Fibroblast of skin of abdomen (primary cell): ENCODE measurements around the gene DLX1. TPM values are rescaled to one million over a fixed set of nuclear protein-coding genes. Genes with fewer than 3 reads are reported as not detected.
"Not testable (repeated sequence)": the region's sequence is repeated elsewhere in the genome, so short reads cannot be mapped to it uniquely, and the experiment has no call there.

Source experiments
- DNase-seq: peaks from one replicate; pipeline ENCODE4 v3.0.0-alpha.2; 2013
- polyA plus RNA-seq, 2 experiments: library from polyadenylated mRNA; unstranded; fragments of 120-200 nt; gene quantifications; one replicate each; pipeline ENCODE4 v1.2.1, GENCODE V29; 2013; ENCODE audit not compliant: insufficient read length in 2 of 2

The DLX1 gene
- 0.87 TPM for polyA plus RNA-seq (2013, experiment 1 of 2; ENCODE audit: insufficient read length)
- 0.79 TPM for polyA plus RNA-seq (2013, experiment 2 of 2; ENCODE audit: insufficient read length)

DNA sequence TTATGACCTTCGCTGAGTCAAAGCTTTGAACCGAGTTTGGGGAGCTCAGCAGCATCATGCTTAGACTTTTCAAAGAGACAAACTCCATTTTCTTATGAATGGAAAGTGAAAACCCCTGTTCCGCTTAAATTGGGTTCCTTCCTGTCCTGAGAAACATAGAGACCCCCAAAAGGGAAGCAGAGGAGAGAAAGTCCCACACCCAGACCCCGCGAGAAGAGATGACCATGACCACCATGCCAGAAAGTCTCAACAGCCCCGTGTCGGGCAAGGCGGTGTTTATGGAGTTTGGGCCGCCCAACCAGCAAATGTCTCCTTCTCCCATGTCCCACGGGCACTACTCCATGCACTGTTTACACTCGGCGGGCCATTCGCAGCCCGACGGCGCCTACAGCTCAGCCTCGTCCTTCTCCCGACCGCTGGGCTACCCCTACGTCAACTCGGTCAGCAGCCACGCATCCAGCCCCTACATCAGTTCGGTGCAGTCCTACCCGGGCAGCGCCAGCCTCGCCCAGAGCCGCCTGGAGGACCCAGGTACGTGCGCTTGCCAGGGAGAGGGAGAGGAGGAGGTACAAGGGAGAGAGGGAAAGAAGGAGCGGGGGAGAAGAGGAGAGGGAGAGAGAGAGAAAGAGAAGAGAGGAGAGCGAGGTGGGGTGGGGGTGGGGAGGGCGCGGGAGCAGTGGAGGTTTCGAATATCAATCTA, at the start of gene DLX1:
Gene DLX1, plus strand, starts transcription at position 48 of the 700 bp plus-strand sequence. Its CDS starts 171 bp downstream, at position 219.
- DNase-seq: no peak

DNA sequence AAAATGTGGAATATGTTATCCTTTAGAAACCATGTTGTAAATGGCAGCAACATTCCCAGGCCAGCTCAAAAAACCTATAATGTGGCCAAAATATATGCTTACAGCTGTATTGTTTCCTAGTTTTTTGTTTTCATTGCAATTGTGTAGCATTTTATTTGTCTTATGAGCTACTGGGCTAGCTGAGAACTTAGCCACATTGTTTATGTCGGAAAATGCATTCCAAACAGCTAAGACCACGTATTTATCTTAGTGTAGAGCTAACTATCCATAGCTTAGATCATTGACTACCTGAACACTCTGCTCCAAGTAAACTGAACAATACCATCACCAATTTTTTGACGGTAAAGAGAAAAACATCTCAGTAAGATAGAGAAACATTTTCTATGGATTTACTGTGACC, 47.2 kb upstream of the DLX1 start:
- DNase-seq: no peak

DNA sequence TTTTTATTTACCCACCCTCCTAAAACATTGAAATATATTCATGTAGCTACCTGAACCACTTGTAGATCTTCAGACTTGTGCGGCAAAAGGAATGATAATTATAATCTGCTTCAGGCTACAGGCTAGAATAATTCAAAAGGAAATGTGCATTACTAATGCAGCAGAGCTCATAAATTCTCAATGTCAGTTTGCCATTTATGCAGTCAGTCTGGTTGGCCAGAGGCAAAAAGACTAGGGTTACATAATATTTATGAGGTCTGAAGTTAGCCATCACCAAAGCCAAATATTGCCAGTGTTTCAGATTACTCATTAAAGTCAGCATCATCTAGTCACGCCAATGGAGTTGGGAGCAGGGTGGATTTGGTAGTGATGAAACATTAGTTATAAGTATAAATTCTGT, 46.7 kb upstream of the DLX1 start:
- peak; percentile 82 for DNase-seq

DNA sequence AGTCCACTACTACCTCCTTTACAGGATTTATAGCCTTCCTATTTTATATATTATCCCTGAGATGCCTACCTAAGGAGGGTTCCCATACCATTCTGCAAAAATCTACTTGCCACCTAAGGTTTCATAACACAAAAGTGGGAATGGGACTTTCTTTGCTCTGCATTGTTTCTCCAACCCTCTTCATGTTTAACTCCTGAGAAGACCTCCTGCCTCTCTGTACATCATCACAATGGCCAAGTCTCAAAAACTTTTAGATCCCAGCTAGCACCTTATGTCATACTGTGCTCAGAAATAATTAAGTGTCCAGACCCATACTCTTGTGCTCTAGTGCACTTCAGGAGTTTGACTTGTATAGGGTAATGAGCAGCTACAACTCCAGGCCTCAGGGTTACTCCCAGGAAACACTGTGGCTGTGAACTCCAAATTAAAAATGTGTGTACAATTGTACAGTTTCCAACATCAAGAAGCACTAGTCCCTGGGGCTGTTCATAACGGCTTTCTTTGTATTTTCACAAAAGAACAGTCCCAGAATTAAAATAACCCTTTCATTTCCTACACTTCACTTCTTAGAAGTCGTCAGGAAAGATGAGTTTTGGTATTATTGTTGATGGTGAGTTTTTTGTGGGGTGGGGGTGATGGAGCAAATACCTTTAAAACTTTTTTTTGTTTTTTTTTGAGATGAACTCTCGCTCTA, 46.1 kb upstream of the DLX1 start:
- DNase-seq: no peak

DNA sequence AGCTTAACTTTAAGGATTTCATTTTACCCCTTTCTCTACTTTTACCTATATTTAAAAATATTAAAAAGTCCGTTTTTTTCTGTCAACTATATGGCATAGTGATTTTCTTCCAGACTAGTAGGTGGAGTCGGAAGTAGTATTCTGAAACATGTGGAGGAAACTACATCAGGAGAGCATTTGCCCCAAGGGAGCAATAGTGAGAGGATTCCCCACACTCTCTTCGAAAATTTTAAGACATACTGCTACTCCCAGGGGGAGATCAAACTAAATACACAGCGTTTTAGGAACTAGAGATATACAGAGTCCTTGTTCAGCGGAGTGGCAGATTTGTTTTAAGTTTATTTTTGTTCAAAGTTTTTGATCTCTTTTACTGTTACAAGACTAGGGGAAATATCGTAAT, 45.0 kb upstream of the DLX1 start:
- DNase-seq: no peak

DNA sequence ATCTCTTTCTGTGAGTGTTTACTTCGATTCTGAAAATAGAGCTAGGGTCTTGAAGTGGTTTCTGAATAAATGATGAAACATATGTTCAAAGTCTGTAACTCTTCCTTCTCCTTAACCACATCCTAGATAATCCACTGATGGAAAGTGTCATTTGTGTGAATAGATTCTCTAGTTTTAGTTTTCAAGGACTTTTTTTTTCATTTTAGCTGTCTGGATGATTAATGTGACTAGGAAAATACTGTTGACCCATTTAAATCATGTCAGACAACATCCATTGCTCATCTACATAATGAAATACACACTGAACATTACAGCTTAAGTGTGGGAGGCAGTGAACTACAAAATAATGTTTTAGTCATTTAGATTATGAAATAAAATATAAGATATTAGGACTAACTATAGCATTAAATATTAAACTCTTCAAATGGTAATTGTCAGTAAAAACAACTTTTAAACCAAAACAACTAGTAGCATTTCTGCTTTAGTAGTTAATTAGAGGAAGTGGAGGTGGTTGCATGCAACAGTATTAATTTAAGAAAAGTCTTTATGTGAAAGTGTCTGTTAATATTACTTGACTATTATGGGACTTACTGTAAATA, 39.1 kb upstream of the DLX1 start:
- DNase-seq: peak; percentile 68

DNA sequence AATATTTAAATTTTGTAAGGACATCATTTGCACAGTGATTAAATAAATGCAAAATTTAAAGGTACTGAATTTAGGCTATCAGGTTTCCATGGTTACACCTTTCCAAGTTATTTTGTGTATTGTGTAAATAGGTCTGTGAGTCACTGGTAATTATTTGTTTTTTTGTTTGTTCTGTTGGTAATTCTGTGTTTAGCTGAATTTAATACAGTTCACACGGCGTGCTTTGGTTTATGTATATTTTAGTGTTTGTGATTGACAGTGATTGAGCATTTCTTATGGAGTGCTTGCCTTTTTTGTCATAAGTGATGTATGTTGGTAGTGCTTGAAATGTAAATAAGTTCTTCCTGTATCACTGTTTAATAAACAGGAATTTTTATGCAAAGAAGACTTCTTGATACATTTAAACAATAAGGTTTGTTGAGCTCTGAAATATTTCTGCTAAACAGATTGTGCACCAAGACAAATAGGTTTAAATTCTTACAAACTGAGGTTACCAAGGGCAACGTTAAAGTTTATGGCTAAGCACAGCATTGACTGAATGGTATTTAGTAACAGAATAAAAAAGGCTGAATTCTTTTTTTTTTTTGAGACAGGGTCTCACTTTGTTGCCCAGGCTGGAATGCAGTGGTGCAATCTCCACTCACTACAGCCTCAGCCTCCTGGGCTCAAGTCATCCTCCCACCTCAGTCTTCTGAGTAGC, 38.3 kb upstream of the DLX1 start:
- no peak for DNase-seq

DNA sequence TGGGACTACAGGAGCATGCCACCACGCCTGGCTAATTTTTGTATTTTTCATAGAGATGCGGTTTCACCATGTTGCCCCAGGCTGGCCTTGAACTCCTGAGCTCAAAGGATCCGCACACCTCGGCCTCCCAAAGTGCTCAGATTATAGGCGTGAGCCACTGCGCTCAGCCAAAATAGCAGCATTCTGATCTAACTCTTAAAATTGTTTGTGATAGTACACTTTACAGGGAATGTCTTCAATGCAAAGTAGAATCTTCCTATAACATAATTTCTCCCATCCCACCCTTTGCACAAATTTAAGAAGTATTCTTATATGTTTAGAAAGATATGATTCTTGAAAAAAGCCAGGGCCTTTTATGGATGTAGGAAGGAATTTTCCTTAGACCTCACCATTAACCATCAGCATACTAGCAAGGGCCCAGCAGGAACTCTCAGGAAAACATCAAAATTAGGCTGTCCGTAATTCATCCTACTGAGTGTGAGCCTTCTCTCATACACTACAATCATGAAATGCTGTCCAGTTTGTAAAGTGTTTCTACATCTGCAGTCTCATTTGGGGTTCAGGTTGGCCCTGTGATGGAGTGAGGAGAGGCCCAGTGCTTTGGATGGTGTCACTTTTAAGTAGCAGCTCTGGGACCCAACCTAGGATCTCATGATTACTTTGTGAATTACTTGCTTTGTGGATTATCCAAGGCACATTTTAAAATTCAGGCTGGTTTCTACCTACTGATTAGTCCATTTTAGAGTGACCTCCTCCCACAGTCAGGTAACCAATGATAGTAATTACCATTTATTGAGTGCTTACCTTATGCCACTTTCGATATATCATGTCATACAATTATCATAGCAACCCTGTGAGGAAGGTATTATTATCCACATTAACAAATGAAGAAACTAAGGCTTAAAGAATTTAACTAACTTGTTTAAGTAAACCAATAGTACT, 37.5 kb upstream of the DLX1 start:
- DNase-seq: no peak

DNA sequence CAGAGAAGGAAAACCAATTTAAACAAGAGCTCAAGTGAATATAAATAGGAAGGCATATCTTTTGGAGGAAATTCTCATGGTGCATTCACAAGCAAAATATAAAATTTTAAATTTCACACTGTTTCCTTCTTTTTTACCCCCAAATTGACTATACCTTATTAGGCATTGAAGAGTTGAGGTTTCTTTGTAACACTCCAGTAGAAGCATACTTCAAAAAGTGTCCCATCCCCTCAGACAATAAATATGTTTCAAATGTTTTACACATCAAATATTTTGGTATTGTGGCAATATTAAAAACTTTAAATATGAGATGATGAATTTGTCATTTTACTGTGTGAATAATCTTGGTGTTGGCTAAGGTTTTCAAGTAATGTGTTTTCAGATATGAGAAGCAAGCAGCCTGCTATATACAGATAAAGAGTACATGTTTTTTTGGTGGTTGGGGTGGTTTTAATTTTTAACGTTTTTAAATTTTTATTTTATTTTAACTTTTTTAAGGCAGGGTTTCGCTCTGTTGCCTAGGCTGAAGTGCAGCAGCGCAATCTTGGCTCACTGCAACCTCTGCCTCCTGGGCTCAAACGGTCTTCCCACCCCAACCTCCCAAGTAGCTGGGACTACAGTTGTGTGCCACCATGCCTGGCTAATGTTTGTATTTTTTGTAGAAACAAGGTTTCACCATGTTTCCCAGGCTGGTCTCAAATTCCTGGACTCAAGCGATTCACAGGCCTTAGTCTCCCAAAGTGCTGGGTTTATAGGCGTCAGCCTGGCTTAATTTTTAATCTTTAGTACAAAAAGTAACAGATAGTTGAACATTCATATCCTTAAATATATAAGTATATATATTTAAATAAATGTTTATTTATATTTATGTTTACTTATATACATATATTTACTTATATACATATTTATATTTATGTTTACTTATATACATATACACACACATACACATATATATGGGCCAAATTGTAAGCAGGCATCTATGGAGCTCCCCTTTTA, 36.5 kb upstream of the DLX1 start:
- no peak for DNase-seq

DNA sequence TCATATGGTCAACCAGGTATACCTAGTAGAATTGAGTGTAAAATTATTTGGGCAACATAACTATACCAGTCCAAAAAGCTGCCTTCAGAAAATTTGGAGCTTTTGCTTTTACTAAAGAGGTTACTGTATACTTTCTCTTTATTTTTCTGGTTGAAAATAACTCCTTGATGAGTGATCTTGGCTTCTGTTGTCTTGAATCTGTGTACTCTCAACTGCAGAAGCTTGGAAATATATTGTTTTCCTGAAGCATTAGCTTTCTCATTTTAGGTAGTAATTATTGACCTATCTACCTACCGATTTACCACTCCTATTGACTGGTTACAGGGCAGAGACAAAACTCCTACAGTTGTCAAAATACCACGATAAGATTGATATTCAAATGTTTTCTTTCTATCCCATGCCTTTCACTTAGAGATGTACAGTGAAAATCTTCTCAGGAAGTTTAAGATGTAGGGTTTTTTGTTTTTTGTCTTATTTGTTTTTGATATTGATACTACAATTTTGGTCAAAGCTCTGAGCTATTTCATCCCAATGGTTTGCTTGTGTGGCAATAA, 35.7 kb upstream of the DLX1 start:
- no peak for DNase-seq

DNA sequence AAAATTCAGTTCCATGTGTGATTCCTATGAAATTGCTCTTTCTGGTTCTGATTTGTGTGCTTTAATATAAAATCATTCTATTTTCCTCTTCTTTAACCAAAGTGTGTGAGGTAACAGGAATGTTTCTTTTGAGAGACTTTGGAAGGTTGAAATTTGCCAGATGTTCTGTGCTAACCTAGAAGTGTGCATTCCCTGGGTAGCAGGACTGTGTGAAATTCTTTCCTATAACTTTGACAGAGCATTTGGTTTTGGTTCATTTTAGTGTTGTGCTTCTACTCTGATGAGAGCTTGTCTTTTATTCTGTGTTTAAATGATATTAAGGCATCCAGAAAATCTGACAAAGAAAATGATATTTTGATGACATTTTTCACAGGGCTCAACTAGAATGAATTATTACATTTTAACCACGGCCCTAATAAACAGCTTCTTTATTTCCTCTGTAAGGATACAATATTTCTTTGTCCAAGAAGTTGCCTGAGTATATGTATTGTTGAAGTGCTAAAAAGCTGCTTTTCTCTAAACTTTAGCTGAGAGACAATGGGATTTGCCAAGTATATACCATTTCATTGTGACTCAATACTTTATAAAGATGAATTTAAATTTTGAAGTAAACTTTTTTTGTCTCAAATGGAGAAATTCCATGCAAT, 34.7 kb upstream of the DLX1 start:
- DNase-seq: no peak

DNA sequence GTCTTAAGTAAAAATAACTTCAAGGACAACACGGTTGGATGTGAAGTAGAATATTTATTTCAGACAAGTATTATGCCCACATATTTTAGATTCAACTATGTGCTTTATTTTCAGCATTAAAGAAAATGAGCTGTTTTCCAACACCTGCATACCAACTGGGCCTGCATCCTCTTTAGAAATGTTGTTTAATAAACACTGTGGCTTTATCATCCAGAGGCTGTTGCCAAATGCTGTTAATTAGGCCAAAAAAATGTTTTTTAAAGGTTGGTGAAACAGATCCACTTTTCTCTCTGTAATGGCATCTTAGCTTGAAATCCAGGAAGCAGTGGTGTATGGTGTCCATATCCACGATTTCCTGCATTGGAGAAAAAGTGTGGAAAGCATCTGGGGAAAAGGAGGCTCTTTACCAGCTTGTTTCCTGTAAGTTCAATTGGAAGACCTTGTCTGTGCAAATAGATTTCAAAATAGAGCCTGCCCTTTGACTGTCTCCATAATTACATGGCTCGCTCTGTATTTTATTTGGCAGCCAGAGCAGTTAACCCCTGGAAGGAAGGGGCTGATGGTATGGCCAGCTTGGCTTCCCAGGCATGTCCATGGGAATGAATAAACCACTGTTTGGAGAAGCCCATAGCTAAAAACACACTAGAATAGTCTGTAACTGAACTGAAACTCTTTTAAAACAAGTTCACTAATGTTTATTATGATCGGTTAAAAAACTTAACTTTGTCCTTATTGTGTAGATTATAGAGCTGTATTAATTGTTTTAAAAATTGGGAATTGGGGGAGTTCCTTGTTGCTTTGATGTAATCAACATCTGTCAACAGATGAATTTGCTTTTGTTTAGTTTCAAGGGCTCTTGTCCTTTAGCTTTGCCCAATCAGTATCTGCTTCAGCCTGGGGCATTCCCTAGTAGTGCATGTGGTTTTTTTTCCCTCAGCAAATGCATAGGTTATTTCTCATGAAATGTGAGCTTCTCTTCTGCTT, 33.0 kb upstream of the DLX1 start:
- no peak for DNase-seq

DNA sequence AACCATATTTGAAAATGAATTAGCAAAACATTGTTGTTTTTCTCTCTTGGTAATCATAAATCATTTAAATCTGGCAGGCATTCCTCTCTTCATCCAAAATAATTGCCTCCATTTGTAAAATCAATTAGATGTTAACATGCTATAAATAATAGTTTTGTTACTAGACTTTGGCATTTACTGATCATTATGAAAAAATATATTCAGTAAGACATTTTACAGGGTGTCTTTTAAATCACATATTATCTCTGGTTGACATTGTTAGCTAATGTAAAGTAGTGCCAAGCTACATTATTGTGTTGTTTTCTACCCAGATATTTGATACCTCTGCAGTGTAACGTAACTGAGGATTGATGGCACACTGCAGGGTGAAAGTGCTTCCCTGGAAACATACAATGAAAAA, 31.8 kb upstream of the DLX1 start:
- no peak for DNase-seq

DNA sequence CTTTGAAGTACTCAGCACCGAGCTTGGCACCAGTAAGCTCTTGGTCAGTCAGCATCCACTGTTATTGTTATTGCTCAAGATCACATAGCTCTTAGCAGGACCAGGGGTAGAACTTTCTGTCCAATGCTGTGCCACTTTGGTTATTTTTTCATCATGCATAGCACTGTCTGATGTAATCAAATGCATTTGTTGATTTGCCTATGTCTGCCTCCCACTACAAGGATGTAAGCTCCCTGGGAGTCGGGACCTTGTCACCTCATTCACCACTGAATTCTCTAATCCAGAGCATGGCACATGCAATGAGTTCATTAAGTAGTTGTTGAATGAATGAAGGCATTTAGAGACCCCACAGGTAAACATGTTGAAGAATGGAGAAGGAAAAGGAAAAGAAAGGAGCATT, 29.0 kb upstream of the DLX1 start:
- DNase-seq: no peak

DNA sequence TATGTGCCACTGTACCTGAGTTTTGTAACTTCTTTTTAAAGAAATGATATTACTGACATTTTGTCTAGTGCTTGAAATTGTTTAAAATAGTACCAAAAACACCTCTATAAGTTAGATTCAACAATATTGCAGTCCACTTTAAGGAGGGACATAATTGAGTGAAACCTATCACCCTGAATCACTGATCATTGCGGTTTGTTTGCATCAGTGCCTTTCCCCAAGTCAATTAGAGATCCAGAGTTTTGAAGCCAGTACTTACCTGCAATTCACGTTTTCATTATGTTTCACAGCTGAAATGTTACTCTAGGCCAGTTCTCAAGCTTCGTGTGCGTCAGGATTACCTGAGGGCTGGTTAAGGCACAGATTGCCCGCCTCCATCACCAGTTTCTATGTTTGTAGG, 26.6 kb upstream of the DLX1 start:
- DNase-seq: no peak

DNA sequence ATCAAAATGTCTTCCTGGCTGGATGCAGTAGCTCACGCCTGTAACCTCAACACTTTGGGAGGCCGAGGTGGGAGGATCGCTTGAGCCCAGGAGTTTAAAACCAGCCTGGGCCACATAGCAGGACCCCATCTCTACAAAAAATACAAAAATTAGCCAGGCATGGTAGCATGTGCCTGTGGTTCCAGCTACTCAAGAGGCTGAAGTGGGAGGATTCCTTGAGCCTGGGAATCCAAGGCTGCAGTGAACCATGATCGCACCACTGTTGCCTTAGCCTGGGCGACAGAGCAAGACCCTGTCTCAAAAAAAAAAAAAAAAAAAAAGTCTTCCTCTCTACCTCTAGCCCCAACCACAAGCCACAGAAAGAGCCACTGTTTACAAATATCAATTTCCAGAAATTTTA, 25.2 kb upstream of the DLX1 start:
- DNase-seq: not testable (repeated sequence)

DNA sequence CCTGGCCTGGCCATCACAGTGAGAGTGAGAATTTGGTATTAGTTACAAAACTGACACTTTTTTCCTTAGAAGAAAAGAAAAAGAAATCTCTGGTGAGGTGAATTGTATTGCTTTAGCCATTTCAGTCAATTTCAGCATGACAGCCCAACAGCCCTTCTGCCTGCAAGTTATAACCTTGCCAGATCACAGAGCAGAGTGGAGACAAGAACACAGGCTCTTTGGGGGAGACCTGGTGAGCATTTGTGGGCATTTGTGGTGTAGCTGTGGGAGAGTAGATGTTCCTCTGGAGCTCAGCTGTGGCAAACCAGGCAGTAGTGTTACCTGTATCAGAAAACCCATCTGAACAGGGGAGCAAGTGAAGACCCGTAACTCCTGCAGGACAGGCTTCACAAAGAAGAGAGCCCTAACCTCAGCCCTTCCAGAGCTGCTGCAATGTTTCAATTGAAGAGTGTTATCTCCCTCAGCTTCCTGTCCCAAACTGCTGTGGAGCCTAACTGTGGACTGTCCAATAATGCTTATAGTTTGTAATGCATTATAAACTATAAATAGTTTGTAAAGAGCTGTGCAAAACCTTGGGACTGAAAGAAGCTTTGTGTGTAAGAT, 22.8 kb upstream of the DLX1 start:
- DNase-seq: no peak

DNA sequence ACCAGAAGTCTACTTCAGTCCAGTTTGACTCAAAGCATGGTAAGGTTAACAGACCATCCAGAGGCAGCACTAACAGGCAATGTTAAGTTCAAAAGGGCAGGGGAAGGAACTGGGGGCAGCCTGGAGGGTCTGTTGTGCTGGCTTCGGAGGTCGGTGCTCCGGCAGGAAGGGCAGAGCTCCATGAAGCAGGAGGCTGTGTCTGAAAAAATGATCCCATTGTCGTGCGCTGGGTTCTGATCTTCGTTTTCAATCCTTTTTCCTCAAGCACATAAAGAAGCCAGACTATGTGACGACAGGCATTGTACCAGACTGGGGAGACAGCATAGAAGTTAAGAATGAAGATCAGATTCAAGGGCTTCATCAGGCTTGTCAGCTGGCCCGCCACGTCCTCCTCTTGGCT, 21.9 kb upstream of the DLX1 start:
- no peak for DNase-seq
